ENCODE results near the gene DDX11. TPM values are rescaled to one million over a fixed set of nuclear protein-coding genes. Genes with fewer than 3 reads are reported as not detected.

DDX11 gene
- total and polyA plus RNA-seq, 2 of the 4 experiments (the other 2 are of a cell fraction), result 10.8 to 17.6 TPM

- no peak overlapping the region for H3K18ac ChIP-seq (ENCODE audit: low read depth, low read length)
- no peaks in the 10 kb centered on the region for H3K79me1 ChIP-seq (ENCODE audit: low read depth in 1 of 2, low read length in 2 of 2)
- H3K23ac ChIP-seq (ENCODE audit: low read depth, low read length), result no peak overlapping the region
- no peak overlapping the region for H3K14ac ChIP-seq (replicated peaks; ENCODE audit: low read depth, low read length)
- no peak overlapping the region for H2BK120ac ChIP-seq (ENCODE audit: low read depth, low read length)
- BruUV-seq (replicated peaks), result no TSS peak
- no peaks in the 10 kb centered on the region for H4K20me1 ChIP-seq (ENCODE audit: insufficient read depth, low read length)
- no peak overlapping the region for H4K91ac ChIP-seq (ENCODE audit: insufficient read depth, low read depth, low read length)
- no peaks in the 10 kb centered on the region for H3K9me1 ChIP-seq (ENCODE audit: insufficient read depth, low read length)
- H3K4ac ChIP-seq (ENCODE audit: low read depth, low read length), result no peak overlapping the region
- TF ChIP-seq USF2 (IDR thresholded peaks at IDR 0.05; ENCODE audit: low read depth, low read length) (no peak), MXI1 (IDR thresholded peaks at IDR 0.05; ENCODE audit: borderline replicate concordance, low read depth, low read length) (no peak), SMC3 (IDR thresholded peaks at IDR 0.05; ENCODE audit: low read depth, low read length) (no peak), NFE2L2 (IDR thresholded peaks at IDR 0.05; ENCODE audit: low read depth, low read length) (no peak), RAD21 (IDR thresholded peaks at IDR 0.05; ENCODE audit: low read length) (no peak), BHLHE40 (IDR thresholded peaks at IDR 0.05; ENCODE audit: low read depth, low read length) (no peak)
- TF ChIP-seq, protein P1, sequence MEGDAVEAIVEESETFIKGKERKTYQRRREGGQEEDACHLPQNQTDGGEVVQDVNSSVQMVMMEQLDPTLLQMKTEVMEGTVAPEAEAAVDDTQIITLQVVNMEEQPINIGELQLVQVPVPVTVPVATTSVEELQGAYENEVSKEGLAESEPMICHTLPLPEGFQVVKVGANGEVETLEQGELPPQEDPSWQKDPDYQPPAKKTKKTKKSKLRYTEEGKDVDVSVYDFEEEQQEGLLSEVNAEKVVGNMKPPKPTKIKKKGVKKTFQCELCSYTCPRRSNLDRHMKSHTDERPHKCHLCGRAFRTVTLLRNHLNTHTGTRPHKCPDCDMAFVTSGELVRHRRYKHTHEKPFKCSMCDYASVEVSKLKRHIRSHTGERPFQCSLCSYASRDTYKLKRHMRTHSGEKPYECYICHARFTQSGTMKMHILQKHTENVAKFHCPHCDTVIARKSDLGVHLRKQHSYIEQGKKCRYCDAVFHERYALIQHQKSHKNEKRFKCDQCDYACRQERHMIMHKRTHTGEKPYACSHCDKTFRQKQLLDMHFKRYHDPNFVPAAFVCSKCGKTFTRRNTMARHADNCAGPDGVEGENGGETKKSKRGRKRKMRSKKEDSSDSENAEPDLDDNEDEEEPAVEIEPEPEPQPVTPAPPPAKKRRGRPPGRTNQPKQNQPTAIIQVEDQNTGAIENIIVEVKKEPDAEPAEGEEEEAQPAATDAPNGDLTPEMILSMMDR (conservative IDR thresholded peaks at IDR 0.05; ENCODE audit: low read depth, low read length), result no peak
- ATAC-seq (ENCODE audit: low read depth), result no peak
- no peaks in the 10 kb centered on the region; the same call in none of the 2 replicates for H3K27me3 ChIP-seq (ENCODE audit: control insufficient read depth, insufficient read depth, low read length)
- no peak overlapping the region for H3K27ac ChIP-seq (ENCODE audit: insufficient read depth, low read length)
- no peak overlapping the region for H3K4me2 ChIP-seq (ENCODE audit: low read depth, low read length)
- no peak overlapping the region for H2AFZ ChIP-seq (replicated peaks; ENCODE audit: low read length, poor library complexity)
- 100% methylated on average over 1 of the region's 8 CpGs; no CpG with 5 or more reads in 1 of the 2 experiments for WGBS, 2 experiments (ENCODE audit: extremely low coverage in 2 of 2, insufficient read length in 1 of 2)
- H3K4me1 ChIP-seq (ENCODE audit: control insufficient read depth, insufficient read depth, low read length), result peaks cover 3% of the 10 kb centered on the region; the same call in 1 of the 2 replicates
- no peaks in the 10 kb centered on the region for H3K36me3 ChIP-seq (ENCODE audit: control insufficient read depth, insufficient read depth, low read length)
- H4K5ac ChIP-seq (ENCODE audit: low read depth, low read length), result no peak overlapping the region
- CTCF ChIA-PET, result no interaction called here
- no peak overlapping the region for H2BK15ac ChIP-seq (ENCODE audit: low read depth, low read length)
- intact Hi-C loops (cut with micrococcal nuclease), result no loop called here
- H4K8ac ChIP-seq (ENCODE audit: low read depth in 2 of 2, low read length in 2 of 2), result no peak overlapping the region
- no peak overlapping the region for H3K9ac ChIP-seq (ENCODE audit: low read depth, low read length)
- H2BK20ac ChIP-seq (ENCODE audit: low read depth, low read length), result no peak overlapping the region
- H3K4me3 ChIP-seq (ENCODE audit: insufficient read depth, low read depth, low read length), result no peak overlapping the region
- H2BK5ac ChIP-seq (ENCODE audit: low read depth, low read length, poor library complexity, severe bottlenecking), result no peak overlapping the region
- POLR2A ChIA-PET (ENCODE audit: unreplicated experiment), result no interaction called here
- DNase-seq, result no peak
- no peak overlapping the region for H2AK5ac ChIP-seq (ENCODE audit: low read depth, low read length)
- in situ Hi-C loops (cut with MboI; ENCODE audit: low sequenced_read_pairs), result no loop called here
- no peak overlapping the region for H3K56ac ChIP-seq (ENCODE audit: extremely low read depth, insufficient read depth, low read length)
- H3K9me3 ChIP-seq (ENCODE audit: control insufficient read depth, insufficient read depth, low read length), result no peaks in the 10 kb centered on the region
- dilution Hi-C loops (cut with HindIII; ENCODE audit: low sequenced_read_pairs, unreplicated experiment), result no loop called here
- no peak overlapping the region for H2AK9ac ChIP-seq (replicated peaks; ENCODE audit: low read depth, low read length, poor library complexity)
Observed at GRCh38 chr12:31041033-31041564, 32.6 kb upstream of the DDX11 start.

Data from IMR-90 (cell line).